ENCODE measurements around the gene CREB3L1.
"Not testable (repeated sequence)": the region's sequence is repeated elsewhere in the genome, so short reads cannot be mapped to it uniquely, and the experiment has no call there.

CREB3L1 gene

DNA sequence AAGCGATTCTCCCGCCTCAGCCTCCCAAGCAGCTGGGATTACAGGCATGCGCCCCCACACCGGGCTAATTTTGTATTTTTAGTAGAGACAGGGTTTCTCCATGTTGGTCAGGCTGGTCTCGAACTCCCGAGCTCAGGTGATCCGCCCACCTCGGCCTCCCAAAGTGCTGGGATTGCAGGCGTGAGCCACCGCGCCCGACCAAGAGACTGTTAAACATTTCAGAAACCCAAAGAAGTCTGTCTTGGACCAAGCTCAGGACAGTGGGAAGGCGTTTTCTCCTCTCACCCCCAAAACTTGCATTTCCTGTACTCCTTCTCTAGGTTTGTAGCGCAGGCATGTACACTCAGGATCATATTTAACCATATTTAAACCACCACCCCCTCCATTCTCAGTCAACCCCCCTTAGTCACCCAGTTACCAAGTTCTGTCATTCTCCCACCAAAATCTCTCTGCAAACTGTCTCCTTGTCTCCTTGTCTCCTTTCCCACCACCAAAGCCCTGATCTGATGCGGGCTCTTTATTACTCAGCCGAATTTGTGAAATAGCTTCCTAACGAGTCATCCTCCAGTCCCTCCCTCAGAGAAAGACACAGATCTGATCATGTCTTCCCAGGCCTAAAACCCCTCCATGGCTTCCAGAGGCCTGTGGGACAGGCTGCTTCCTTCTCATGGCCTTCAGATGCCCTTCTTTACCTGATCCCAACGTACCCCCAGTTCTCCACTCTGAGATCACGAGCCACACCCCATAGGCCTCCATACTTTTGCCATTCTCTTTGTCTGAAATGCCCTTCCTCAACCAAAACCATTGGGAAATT is 29.0 kb upstream of the CREB3L1 start:
- no peak for DNase-seq

DNA sequence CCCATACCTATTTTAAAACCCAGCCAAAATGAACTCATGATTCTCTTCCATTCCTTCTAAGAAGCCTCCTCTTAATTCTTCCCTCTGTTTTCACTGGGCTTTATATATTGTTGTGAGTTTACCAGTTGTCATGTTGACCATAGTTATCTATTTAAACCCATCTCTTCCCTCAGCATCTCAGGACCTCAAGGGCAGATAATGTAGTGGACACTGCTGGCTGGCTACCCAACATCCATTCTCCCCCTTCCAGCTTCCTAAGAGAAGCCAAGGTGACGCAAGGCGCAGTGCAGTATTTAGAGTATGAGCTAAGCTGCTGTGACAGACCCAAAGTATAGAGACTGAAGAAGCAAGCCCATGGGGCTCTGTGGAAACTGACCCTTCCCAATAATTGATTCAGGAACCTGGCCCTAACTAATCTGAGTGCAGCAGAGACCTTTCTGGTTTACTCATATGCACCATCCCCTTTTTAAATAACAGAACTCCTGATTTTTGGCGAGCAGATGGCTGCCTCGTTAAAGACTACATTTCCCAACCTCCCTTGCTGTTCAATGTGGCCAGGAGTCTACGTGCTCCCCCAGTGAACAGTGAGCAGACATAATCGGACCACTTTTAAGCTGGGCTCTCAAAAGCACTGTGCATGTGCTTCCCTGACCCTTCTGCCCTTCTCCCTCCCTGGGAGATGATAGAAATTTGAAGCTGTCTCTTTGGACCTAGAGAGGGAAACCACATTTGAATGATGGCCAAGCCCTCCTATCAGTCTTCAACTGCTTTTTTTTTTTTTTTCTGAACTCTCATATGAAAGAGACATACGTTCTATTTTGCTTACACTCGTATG is 28.1 kb upstream of the CREB3L1 start:
- no peak for DNase-seq

DNA sequence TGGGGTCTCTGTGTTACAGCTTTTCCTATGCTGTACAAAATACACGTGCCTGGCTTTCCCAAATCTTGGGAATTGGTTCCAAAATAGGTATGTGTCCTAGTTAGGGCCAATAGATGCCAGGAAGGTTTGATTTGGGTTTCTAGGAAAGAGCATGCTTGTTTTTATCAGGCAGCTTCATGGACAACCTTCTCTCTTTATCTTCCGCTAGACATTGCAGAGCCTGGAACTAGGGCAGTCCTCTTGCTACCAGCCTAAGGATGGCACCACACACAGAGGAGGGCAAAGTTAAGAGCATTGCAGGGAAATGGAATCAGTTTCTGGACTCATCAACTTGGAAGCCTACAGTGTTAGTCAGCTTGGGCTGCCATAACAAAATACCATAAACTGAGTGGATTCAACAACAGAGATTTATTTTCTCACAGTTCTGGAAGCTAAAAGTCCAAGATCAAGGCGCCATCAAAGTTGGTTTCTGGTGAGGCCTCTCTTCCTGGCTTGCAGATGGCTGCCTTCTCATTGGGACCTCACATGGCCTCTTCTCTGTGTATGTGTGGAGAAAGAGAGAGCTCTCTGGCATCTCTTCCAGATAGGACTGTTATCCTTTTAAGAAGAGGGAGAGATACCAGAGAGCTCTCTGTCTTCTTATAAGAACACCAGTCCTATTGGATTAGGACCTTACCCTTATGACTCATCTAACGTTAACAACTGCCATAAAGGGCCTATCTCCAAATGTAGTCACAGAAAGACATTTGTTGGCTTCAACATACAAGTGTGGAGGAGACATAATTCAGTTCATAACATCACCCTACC is 27.3 kb upstream of the CREB3L1 start:
- DNase-seq = no peak

DNA sequence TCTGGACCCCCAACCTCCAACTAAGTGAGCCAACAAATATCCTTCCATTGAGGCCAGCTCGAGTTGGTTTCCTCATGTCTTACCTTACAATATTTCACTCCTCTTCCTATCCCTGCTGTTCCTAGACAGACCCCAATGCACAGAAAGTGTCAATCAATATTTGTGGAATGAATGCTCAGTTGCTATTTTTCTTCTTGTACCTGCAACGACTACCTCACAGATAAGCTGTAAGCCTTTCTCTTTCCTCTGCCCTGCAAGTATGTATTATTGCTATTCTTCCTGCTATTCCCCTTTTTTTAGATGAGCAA is 26.8 kb upstream of the CREB3L1 start:
- no peak for DNase-seq

DNA sequence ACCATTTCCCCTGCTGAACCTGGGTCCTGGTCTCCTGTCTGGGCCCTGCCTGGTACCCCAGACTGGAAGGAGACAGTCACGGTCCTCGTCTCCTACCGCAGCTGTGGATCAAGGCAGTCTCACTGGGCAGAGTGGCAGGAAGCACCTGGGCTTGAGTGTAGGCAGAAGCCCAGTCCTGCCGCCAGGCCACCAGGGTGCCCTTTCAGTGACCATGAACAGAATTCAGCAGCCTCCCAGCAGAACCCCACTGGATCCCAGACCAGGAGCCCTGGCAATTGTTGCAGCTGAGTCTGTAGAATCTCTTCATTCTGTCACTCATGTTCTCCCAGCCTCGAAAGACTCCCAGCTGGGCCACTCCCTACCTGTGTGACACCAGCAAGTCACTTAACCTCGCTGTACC is 25.5 kb upstream of the CREB3L1 start:
- peak in 1 of 2 experiments; percentile 30 for DNase-seq

DNA sequence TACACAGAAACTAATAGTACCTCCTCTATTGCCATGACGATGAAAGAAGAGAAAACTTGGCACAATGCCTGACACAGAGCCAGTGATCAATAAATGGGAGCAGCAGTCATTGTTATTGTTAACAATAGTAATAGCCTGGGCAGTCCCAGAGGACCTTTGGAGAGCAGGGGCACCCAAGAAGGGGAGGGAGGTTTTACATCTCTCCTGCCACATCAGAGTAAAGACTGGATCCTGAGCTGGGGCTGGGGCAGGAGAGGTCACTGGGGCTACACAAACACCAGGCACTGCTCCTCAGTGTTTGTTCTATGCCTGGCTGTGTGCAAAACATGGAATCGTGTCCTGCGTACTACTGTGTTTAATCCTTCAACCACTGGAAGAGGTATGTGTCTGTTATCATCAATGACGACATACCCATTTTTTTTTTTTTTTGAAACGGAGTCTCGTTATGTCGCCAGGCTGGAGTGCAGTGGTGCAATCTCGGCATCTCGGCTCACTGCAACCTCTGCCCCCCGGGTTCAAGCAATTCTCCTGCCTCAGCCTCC is 25.0 kb upstream of the CREB3L1 start:
- no peak for DNase-seq

DNA sequence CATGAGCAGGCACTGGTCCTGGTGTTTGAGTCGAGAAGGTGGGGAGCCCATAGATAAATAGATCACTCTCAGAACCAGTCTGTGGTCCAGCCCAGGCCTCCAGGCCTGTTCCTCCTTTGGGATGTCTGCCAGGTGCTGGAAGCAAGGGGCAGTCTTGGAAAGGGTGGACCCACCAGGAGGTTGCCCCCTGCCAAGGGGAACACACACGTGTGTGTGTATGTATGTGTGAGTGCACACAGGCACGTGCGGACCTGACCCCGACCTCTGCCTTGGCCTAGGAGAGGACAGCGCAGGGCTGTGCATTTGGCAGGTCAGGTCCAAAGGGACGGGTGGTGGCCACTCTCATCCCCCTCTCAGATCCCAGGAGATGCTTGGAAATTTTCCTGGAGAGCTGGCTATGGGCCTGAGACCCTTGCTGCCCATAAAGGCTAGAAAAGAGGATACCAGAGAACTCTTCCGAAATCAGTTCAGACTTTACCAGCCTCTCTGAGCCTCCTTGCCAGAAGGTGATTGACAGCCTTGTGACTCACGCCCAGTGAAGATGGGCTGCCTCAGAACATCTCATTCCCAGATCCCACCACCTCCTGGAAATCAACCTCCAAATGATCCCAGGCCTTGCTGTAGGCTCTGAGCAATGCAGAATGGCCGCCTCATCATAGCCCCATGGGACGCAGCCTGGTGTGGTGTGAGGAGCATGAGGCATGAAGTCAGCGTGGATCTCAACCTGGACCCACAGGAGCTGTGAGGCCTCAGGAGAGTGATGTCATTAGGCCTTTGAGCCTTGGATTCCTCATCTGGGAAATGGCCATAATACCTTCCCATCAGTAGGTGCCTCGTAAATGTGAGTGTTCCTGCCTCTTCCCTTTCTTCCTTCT is 24.0 kb upstream of the CREB3L1 start:
- DNase-seq = no peak

DNA sequence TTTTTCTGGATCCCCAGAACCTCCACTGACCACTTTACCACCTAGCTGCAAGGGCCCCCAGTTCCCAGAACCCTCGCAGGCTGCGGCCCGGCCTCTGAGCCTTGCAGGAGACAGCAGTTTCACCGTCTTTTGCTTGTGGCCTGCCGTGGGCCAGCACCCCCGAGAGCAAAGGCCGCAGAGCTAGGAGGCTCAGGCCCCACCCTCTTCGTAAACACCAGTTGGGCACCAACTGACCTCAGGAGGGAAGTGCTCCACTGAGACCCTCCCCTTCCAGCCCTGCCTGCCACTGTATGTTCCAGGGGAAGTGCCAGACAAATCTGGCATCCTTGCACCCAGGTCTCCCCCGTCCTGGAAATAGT is 23.4 kb upstream of the CREB3L1 start:
- DNase-seq = no peak

DNA sequence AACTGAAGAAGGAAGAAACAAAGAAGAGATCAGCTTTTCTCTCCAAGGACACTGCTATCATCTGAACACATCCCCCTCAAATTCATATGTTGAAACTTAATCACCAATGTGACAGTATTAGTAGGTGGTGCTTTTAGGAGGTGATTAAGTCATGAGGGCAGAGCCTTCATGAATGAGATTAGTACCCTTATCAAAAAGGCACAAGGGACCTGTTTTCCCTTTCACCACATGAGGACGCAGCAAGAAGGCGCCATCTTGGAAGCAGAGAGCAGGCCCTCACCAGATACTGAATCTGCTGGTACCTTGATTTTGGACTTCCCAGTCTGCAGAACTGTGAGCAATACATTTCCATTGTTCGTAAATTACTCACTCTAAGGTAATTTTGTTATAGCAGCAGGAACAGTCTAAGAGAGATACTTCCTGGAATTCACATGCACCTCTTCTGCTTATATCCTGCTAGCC is 20.9 kb upstream of the CREB3L1 start:
- DNase-seq = no peak

DNA sequence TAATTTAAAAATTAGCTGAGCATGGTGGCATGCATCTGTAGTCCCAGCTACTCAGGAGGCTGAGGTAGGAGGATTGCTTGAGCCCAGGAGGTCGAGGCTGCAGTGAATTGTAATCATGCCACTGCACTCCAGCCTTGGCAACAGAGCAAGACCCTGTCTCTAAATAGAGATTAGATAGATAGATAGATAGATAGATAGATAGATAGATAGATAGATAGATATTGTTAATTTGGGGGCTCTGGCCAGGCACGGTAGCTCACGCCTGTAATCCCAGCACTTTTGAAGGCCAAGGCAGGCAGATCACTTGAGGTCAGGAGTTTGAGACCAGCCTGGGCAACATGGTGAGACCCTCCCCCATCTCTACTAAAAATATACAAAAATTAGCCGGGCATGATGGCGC is 18.1 kb upstream of the CREB3L1 start:
- DNase-seq = not testable (repeated sequence)

DNA sequence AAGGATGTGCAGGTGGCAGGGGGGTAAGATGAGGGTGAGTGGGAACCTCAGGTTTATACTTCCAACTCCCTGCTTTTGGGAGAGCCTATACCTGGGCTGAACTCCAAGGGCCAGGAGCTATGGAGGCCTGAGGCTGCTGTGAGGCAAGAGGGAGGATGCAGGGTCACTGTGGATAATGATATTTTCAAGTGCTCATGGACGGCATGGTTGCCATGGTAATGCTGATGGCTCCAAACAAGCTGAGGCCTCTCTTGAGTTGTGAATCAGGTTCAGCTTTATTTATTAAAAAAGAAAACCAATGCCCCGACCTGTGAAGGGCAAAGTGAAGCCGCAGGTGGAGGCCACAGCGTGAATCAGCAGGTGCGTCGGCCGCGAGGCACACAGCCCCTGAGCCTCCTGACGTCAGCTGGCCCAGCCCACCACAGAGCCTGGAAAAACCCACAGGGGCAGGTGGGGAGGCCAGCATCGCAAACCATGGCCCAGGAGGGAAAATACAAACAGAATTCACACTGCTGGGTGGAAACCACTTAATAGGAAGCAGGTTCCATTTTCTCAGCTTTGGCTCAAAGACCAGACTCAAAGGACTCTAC is 17.4 kb upstream of the CREB3L1 start:
- DNase-seq = peak; percentile 74 to 90

DNA sequence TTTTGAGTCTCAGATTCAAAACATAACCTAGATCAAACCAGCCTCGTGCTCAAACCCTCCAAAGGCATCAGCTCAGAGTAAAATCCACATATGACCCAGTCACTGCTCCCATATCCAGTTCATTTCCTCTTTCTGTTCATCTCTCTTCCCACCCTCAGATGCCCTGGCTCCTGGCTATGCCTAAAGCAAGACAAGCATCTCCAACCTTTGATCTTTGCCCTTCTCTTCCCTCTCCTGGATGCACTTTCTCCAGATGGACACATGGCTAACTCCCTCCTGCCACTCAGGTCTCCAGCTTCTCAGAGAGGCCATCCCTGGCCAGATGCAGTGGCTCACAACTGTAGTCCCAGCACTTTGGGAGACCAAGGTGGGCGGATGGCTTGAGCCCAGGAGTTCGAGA is 14.3 kb upstream of the CREB3L1 start:
- no peak for DNase-seq

DNA sequence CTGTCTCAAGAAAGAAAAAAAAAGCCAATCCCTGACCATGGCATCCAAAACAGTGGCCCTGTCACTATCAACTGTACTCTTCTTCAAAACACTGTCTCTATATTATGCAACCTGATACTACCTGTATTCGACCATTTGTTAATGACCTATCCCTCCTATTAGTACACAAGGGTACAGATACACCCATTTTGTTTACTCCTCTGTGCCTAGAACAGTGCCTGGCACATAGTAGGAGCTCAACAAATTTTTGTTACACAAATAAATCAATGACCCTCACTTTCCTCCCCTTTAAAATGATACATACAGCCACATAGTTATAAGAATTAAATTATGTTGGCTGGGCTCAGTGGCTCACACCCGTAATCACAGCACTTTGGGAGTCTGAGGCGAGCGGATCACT is 13.4 kb upstream of the CREB3L1 start:
- DNase-seq = no peak

DNA sequence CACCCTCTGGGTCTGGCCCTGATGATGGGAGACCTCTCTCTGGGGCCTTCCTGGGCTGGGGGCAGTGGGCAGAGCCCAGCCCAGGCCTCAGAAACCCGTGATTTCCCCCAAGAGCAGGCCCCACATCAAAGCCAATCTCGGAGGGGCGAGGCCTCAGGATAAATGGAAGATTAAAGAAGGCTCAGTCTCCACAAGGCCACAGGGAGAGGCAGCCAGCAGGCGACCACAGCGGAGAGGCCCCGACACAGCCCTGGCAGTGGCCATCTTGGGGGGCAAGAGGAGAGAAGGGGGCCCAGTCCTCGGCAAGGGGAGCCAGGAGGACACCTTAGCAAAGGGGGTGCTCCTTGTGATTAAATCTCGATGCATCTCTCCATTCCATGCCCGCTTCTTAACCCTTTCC is 12.5 kb upstream of the CREB3L1 start:
- no peak for DNase-seq

DNA sequence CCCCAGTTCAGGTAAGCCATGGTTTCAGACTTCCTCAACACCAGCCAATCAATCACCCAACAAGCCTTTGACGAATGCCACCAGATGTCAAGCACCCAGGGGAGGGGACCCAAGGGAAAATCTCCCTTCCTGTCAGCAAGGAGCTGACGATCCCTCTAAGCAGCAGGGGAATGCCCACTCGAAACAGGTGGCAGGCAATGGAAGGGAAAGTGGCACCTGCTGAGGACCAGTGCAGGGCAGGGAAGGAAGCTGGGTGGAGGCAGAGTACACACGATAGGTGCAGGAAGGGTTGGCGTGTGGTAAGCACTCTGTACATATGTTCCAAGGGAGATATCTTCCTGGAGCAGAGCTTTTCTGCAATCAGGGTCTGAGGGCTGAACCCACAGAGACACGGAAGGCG is 11.7 kb upstream of the CREB3L1 start:
- DNase-seq = no peak

DNA sequence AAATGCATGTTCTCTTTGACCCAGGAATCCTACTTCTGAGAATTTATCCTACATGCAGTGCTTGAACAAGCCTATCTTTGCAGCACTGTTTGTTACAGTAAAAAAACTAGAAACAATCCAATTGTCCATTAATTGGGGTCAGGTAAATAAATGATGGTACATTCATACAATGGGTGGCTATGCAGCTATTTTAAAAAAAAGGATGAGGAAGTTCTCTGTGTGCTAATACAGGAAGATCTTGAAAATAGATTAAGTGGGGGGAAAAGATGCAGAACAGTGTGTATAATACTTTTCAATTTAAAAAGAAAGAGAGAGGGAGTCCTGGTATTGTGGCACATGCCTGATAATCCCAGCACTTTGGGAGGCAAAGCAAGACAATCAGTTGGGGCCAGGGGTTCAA is 9.5 kb upstream of the CREB3L1 start:
- DNase-seq = no peak

DNA sequence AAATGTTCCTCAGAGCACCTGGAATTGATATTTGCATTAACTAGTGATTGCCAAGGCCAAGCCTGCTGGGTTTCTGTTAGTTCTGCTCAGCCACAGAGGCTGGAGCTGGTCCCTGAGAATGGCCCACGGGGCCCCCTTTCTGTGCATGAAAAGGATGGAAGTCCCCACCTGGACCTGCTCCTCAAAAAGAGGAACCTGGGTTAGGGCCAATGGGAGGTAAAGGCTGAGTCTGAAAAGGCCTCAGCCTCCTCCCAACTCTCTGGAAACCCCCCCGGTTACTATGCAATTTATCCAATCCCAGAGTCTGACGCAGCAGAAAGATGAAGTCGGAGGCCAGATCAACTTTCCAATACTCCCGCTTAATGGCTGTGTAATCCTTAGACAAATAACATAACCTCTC is 6.8 kb upstream of the CREB3L1 start:
- DNase-seq = no peak

DNA sequence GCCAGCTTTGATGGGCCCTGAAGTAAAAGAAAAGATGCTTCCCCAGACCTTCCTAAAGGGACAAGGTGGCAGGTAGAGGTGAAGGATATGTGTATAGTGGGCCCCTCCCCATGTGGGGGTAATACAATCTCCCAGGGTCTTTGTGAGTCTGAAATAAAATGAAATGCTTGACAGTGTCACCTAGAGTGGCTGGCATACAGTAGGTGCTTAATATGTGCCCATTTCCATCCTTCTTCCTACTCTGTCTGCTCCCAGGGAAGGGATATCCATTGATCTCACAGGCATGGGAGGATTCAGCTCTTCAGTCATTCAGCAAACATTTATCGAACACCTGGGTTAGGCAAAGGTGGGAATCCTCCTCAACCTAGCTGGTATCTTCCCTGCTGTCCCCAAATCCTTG is 6.1 kb upstream of the CREB3L1 start:
- DNase-seq = no peak

DNA sequence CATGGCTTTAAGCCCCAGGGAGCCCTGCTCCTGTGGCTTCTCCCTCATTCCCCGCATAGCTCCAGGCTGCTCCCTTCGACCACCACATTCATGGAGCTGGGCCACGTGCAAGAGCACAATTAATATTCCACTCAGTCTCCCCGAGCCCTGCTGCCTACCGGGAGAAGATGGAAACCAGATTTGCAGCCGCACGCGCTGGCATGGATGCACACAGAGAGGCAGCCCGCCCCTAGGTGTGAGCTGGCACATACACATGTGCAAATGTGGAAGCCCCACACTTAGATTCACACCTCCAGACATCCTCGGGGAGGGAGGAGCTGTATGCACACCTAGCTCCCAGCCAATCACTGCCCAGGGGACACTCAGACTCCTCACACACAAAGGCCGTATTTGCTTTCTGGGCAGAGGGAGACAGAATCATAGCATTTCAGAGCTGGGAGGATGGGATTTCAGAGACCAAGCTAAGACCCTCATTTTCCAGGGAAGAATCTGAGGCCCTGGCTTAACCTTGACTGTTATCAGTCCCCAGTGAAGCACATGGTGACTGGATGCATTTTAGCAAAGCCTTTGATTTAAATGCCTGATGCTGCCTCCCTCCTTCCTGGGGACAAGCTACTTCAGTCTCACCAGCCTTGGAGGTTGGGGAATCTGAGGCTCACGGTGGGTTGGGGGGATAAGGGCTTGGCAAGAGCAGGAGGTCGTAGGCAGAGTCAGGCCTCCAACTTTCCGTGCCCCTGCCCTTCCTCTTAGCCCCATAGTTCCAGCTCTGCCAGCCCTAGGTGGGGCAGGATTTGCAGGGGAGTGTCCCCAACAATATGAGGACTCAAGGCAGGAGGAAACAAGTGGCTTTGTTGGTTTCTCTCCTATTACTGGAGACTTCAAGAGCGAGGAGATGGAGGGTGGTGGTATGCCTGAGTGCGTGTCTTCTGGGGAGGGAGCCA is 5.3 kb upstream of the CREB3L1 start:
- DNase-seq = peak; percentile 51 to 60

DNA sequence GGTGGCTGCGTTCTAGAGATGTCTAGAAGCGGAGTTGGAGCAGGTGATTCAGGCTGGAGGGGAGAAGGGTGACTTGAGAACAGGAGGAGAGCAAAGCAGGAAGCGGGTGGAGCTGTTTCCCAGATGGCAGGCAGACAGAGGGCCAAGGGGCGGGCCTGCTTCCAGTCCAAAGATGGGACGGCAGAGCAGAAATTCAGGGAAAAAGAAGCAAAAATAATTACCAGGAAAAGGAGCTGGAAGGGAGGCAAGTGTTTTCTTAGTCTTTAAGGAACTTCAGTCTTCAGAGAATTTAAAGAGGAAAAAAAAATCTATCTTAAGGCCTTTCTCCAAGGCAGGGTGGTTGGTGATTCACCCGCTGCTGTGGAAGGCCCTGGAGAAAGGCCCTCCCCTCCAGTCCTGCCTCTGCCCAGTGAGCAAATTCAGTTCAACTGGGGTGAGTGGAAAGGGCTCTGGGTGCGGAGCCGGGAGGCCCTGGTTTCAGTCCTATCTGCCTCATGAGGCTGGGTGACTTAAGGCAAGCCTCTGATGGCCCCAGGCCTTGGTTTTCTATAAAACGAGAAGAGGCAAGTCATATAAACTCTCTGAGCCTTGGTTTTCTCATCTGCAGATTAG is 4.5 kb upstream of the CREB3L1 start:
- DNase-seq = peak; percentile 58 to 72

Data from SHP77 (cell line).